HEK293T (cell line): ENCODE data around the gene APOA4.
"Not testable (repeated sequence)": the region's sequence is repeated elsewhere in the genome, so short reads cannot be mapped to it uniquely, and the experiment has no call there.

ENCODE experiments used
- CTCF ChIA-PET: fragments of 350-600 bp; formaldehyde crosslinking; extraction: SDS; loops from one replicate; lab custom pipeline; 2021; ENCODE audit warnings: antibody characterized with exemption, inconsistent platforms; lab: Yijun Ruan, JAX
- POLR2A ChIA-PET: fragments of 350-600 bp; formaldehyde crosslinking; extraction: SDS; loops from one replicate; lab custom pipeline; 2020; ENCODE audit warnings: antibody characterized with exemption, inconsistent platforms; lab: Yijun Ruan, JAX
- DNase-seq: peaks from one replicate; pipeline ENCODE4 v3.0.0; 2012; ENCODE audit warnings: mixed read lengths; ENCODE audit errors: extremely low spot score
- ARNT ChIP-seq: fragments of 450-650 bp; IDR thresholded peaks from 2 replicates; pipeline ENCODE4 v1.6.1; 2017; ENCODE audit warnings: mild to moderate bottlenecking
- BHLHE40 ChIP-seq: fragments of 450-650 bp; IDR thresholded peaks from 2 replicates; pipeline ENCODE4 v1.6.1; 2016; ENCODE audit warnings: mild to moderate bottlenecking, moderate library complexity, borderline replicate concordance
- CTBP1 ChIP-seq: fragments of 450-650 bp; IDR thresholded peaks from 2 replicates; pipeline ENCODE4 v1.6.1; 2016; ENCODE audit warnings: borderline replicate concordance
- ELF4 ChIP-seq: fragments of 450-650 bp; IDR thresholded peaks from 2 replicates; pipeline ENCODE4 v1.6.1; 2017; ENCODE audit warnings: antibody characterized with exemption
- FOXA1 ChIP-seq: fragments of 450-650 bp; IDR thresholded peaks from 2 replicates; pipeline ENCODE4 v1.6.1; 2016; ENCODE audit warnings: mild to moderate bottlenecking
- FOXK2 ChIP-seq: fragments of 450-650 bp; IDR thresholded peaks from 2 replicates; pipeline ENCODE4 v1.6.1; 2016; ENCODE audit warnings: mild to moderate bottlenecking
- FOXM1 ChIP-seq: fragments of 450-650 bp; IDR thresholded peaks from 2 replicates; pipeline ENCODE4 v1.6.1; 2017; ENCODE audit warnings: mild to moderate bottlenecking, borderline replicate concordance
- HDGF ChIP-seq: fragments of 450-650 bp; IDR thresholded peaks from 2 replicates; pipeline ENCODE4 v1.6.1; 2017; ENCODE audit warnings: antibody characterized with exemption, borderline replicate concordance
- L3MBTL2 ChIP-seq: fragments of 450-650 bp; conservative IDR thresholded peaks from 2 replicates; pipeline ENCODE4 v1.6.1; 2016; ENCODE audit warnings: mild to moderate bottlenecking
- LEF1 ChIP-seq: fragments of 450-650 bp; IDR thresholded peaks from 2 replicates; pipeline ENCODE4 v1.6.1; 2017; ENCODE audit warnings: mild to moderate bottlenecking, borderline replicate concordance
- NFRKB ChIP-seq: fragments of 450-650 bp; IDR thresholded peaks from 2 replicates; pipeline ENCODE4 v1.6.1; 2016; ENCODE audit warnings: mild to moderate bottlenecking, moderate library complexity
- PKNOX1 ChIP-seq: fragments of 450-650 bp; IDR thresholded peaks from 2 replicates; pipeline ENCODE4 v1.6.1; 2016
- SP1 ChIP-seq: fragments of 450-650 bp; IDR thresholded peaks from 2 replicates; pipeline ENCODE4 v1.6.1; 2017
- SUZ12 ChIP-seq: fragments of 450-650 bp; IDR thresholded peaks from 2 replicates; pipeline ENCODE4 v1.6.1; 2016; ENCODE audit warnings: mild to moderate bottlenecking
- TARDBP ChIP-seq: fragments of 450-650 bp; IDR thresholded peaks from 2 replicates; pipeline ENCODE4 v1.6.1; 2016
- ZNF384 ChIP-seq: fragments of 450-650 bp; IDR thresholded peaks from 2 replicates; pipeline ENCODE4 v1.6.1; 2016

Gene APOA4

GRCh38 chr11:116836632-116836991 lies 13.5 kb upstream of the APOA4 start:
- POLR2A ChIA-PET = interaction anchor here (0.6 to 3.0 kb wide), 6 partner anchors 9 to 63 kb away, joined by 3 to 28 read pairs (median 6); partner anchors contain the start of genes APOA5, BUD13 and ZPR1
- CTCF ChIA-PET = interaction anchor here (1.1 to 3.3 kb wide), 9 partner anchors 23 to 268 kb away, joined by 3 to 56 read pairs (median 6); partner anchors contain the start of gene APOA5

DNA sequence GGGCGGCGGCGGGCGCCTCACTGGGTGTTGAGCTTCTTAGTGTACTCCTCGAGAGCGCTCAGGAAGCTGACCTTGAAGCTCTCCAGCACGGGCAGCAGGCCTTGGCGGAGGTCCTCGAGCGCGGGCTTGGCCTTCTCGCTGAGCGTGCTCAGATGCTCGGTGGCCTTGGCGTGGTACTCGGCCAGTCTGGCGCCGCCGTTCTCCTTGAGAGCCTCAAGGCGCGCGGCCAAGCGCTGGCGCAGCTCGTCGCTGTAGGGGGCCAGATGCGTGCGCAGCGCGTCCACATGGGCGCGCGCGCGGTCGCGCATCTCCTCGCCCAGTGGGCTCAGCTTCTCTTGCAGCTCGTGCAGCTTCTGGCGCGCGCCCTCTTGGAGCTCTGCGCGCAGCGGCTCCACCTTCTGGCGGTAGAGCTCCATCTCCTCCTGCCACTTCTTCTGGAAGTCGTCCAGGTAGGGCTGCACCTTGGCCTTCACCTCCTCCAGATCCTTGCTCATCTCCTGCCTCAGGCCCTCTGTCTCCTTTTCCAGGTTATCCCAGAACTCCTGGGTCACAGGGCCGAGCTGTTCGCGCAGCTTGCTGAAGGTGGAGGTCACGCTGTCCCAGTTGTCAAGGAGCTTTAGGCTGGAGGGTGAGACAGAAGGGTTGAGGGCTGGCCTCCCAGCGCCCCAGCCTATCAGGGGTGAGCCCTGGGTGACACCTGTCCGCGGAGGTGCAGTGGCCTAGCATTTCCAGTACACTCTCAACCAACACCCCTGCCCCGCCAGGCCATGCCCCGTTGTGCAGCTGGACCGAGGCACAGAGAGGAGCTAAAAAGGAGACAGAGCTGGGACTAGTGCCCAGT lies 12.9 kb upstream of the APOA4 start:
- peak; percentile 93 for DNase-seq
- CTCF ChIA-PET = interaction anchor here (0.6 to 3.3 kb wide), 24 partner anchors 11 to 358 kb away, joined by 3 to 56 read pairs (median 4); partner anchors contain the start of genes APOA4, APOA5 and SIDT2
- POLR2A ChIA-PET = interaction anchor here (0.6 to 3.0 kb wide), 13 partner anchors 10 to 302 kb away, joined by 3 to 28 read pairs (median 5); partner anchors contain the start of genes APOA4, APOA5, BUD13 and ZPR1
- no peak for TF ChIP-seq CTBP1
- TF ChIP-seq L3MBTL2 = peak; percentile 90

More at GRCh38 chr11:116836632-116836991, 13.5 kb upstream of the APOA4 start:
- DNase-seq = no peak
- no peak for TF ChIP-seq ZNF384
- TF ChIP-seq FOXK2 = no peak
- no peak for TF ChIP-seq L3MBTL2

- CTCF ChIA-PET = interaction anchor here (0.6 to 3.3 kb wide), 21 partner anchors 10 to 359 kb away, joined by 3 to 56 read pairs (median 4); partner anchors contain the start of genes APOA4, APOA5 and SIDT2
- peak; percentile 14 for DNase-seq
- POLR2A ChIA-PET = interaction anchor here (0.6 to 3.0 kb wide), 11 partner anchors 12 to 303 kb away, joined by 3 to 28 read pairs (median 5); partner anchors contain the start of genes APOA4, APOA5, BUD13 and ZPR1
- no peak for TF ChIP-seq TARDBP
- TF ChIP-seq PKNOX1 = no peak
- TF ChIP-seq FOXK2 = no peak
- no peak for TF ChIP-seq HDGF
- no peak for TF ChIP-seq ELF4
- no peak for TF ChIP-seq FOXM1
- no peak for TF ChIP-seq FOXA1
- TF ChIP-seq ARNT = no peak
- no peak for TF ChIP-seq CTBP1
Observed at GRCh38 chr11:116835042-116835772, 12.1 kb upstream of the APOA4 start.

DNA sequence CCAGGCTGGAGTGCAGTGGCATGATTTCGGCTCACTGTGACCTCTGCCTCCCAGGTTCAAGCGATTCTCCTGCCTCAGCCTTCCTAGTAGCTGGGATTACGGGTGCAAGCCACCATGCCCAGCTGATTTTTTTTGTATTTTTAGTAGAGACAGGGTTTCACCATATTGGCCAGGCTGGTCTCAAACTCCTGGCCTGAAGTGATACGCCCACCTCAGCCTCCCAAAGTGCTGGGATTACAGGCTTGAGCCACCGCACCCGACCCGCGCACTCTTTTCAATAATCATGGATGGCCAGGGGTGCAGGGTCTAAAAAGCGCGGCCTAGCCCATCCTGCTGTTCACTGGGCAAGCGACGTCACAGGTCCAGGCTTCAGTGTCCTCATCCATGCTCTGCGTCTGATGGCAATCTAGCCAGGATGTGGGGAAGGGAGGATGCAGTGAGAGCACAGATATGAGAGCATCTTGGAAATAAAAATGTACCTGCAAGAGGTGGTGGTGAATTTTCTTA lies 11.5 kb upstream of the APOA4 start:
- DNase-seq = not testable (repeated sequence)
- ChIA-PET CTCF (interaction anchor here (3.3 kb wide), 1 partner anchor 44 kb away, joined by 56 read pairs; the partner anchor contains the start of gene APOA5), POLR2A (interaction anchor here (1.4 to 3.0 kb wide), 4 partner anchors 12 to 47 kb away, joined by 5 to 28 read pairs (median 16); partner anchors contain the start of genes APOA4, APOA5 and ZPR1)

GRCh38 chr11:116833816-116834534 lies 10.9 kb upstream of the APOA4 start:
- TF ChIP-seq ELF4 = no peak
- no peak for TF ChIP-seq ZNF384
- no peak for TF ChIP-seq HDGF
- TF ChIP-seq NFRKB = no peak
- no peak for TF ChIP-seq SP1
- no peak for TF ChIP-seq L3MBTL2
- no peak for TF ChIP-seq SUZ12
- TF ChIP-seq ARNT = no peak
- no peak for TF ChIP-seq TARDBP
- no peak for TF ChIP-seq FOXK2
- TF ChIP-seq PKNOX1 = no peak
- no peak for TF ChIP-seq LEF1
- ChIA-PET CTCF (interaction anchor here (0.6 to 0.7 kb wide), 2 partner anchors 43 to 101 kb away, joined by 3 read pairs; partner anchors contain the start of gene APOA5), POLR2A (interaction anchor here (0.6 to 3.0 kb wide), 2 partner anchors 44 to 46 kb away, joined by 4 to 24 read pairs; partner anchors contain the start of gene ZPR1)
- DNase-seq = no peak

DNA sequence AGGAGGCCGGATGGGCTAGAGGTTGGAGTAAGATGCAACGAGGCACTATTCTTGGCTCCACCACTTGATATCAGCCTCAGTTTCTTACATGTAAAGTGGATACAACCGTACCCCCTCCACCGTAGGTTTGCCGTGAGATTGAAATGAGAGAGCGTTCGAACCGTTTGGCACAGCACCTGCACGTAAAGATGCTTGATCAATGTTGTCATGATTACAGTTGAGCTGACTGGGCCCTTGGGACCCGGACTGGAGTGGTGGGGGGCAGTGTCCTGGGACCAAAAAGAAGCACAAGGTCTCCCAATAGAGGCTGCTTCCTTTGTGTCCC lies 10.3 kb upstream of the APOA4 start:
- ChIA-PET POLR2A (interaction anchor here (0.6 kb wide), 1 partner anchor 43 kb away, joined by 4 read pairs; no protein-coding TSS in a partner anchor), CTCF (interaction anchor here (0.6 to 0.7 kb wide), 2 partner anchors 42 to 100 kb away, joined by 3 read pairs; partner anchors contain the start of gene APOA5)
- no peak for TF ChIP-seq ZNF384
- TF ChIP-seq ARNT = no peak
- TF ChIP-seq CTBP1 = no peak
- no peak for TF ChIP-seq SUZ12
- no peak for TF ChIP-seq FOXA1
- no peak for TF ChIP-seq NFRKB
- no peak for TF ChIP-seq LEF1
- no peak for TF ChIP-seq FOXK2
- no peak for TF ChIP-seq TARDBP
- no peak for TF ChIP-seq ELF4
- TF ChIP-seq HDGF = no peak
- TF ChIP-seq FOXM1 = no peak
- TF ChIP-seq SP1 = no peak
- no peak for TF ChIP-seq L3MBTL2
- no peak for TF ChIP-seq BHLHE40
- TF ChIP-seq PKNOX1 = no peak
- DNase-seq = no peak
